NCI-H2107 (cell line): ENCODE data around the gene RASL11B.

Experiments used
- DNase-seq: peaks from one replicate; lab custom pipeline; 2025; lab: John Stamatoyannopoulos, UW

The RASL11B gene

DNA sequence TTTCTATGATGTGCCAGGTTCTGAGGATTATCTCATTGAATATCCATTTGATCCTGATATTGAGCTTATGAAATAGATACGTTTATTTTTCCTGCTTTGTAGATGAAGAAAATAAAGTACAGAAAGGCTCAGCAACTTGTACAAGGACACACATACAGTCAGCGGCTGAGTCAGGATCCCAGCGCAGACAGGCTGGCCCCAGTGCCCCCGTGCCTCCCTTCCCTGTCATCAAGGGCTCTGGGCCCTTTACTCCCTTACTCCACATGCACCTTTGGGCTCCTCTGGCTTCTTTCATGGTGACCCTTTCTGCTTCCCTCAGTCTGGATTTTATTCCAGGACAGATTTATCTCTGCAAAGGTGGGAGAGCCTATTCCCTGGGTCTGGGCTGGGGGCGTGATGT is 12.8 kb downstream of the RASL11B start:
- no peak for DNase-seq

DNA sequence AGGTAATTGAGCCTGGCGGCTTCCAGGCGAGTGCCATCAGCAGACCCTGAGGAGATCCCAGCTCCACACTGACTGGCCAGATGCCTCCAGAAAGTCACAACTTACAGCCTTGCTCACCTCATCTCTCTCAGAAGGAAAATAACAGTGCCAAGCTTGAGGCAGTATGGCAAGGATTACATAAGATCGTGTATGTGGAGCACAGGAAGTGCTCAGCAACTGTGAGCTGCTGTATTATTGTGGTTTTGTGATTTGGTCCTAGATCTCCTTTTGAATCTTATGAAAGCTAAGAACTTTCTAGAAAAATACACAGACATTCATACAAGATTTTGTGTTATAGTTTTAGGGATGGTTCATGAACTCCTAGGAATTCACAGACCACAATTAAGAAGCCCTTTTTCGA is 14.0 kb downstream of the RASL11B start:
- DNase-seq, result no peak

DNA sequence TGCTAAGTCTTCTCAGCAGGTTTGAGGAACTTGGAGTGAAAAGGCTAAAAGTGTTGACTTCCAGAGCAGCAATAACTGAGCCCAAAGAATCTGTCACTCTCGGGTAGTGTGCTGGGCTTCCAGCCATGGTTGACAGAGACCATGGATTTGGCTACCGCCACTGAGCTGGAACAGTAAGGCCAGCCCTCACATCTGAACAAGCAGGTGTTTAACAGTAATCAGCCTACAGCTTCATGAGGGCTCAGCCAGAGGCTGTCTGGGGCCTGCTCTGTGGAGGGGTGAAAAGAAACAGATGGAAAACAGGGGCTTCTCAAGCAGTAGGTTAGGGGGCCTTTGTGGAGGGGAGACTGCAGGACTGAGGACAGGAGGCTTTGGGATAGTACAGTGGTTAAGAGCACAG is 14.9 kb downstream of the RASL11B start:
- no peak for DNase-seq

DNA sequence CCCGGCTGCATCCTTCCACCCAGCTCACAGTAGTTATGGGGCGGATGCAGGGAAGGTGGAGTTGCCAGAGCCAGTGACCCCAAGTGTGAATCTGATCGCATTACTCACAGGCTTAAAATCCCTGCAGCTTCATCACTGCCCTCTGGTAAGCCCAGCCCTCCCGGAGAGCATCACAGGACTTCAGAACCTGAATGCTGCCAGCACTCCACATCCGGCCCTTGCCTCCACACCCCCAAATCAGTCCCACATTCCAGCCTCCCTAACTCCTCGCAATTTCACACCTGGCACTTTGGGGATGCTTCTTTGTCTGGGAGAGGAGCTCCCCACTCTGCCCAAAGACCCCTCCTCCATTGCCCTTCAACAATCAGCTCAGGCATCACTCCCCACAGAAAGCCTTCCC is 15.6 kb downstream of the RASL11B start:
- DNase-seq, result no peak

DNA sequence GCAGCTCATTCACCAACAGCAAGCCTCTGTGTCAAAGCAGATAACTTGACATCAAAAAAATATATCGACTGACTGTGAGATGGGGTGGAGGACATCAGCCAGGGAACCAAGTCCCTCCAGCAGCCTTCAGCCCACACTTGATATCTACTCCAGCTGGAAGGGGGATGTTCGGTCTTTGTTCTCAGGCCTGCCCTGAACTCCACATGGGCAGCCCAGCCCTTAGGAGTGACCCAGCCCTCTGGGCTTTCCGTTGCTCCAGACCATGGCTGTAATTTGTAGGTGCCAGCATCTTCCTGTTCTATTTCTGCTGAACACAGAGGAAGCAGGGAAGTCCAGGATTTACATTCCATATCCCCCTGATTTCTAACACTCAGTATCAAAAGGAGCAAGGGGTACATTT is 17.4 kb downstream of the RASL11B start:
- DNase-seq, result no peak

DNA sequence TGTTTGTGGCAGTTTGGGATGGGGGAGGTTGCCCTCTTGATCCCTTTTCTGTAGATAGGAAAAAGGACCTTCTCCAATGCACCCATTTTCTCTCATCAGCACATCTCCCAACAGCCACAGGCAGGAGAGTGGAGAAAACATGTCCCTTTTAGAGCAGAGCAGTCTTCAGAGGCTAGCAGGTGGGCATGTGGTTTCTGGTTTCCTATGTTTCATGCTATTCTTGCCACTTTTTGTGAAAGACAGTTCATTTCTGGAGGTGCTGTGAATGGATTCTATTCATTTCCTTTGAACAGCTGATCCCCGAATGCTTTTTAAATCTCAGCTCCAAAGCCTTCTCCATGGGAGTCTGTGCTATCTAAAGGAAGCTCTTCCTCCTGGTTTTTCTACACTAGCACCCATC is 18.9 kb downstream of the RASL11B start:
- DNase-seq, result no peak

DNA sequence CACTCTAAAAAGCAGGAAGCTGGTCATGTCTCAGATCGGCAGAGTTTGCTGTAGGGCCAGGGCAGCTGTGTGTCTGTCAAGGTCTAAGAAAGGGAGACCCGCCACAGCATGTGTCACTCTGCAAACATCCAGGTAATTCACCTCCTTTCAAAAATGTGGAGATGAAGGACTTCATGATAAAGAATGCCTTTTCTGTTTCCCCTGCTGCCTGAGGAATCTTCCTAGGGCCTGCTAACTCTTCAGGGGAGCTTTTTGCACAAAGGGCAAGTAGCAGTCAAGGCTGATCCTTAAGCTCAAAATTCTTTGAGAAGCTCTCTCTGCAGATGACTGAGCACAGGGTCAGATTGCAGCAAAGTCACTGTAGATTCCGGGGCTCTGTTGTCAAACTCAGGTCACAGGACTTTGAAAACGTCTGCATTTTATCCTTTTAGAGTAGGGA is 21.1 kb downstream of the RASL11B start:
- no peak for DNase-seq

DNA sequence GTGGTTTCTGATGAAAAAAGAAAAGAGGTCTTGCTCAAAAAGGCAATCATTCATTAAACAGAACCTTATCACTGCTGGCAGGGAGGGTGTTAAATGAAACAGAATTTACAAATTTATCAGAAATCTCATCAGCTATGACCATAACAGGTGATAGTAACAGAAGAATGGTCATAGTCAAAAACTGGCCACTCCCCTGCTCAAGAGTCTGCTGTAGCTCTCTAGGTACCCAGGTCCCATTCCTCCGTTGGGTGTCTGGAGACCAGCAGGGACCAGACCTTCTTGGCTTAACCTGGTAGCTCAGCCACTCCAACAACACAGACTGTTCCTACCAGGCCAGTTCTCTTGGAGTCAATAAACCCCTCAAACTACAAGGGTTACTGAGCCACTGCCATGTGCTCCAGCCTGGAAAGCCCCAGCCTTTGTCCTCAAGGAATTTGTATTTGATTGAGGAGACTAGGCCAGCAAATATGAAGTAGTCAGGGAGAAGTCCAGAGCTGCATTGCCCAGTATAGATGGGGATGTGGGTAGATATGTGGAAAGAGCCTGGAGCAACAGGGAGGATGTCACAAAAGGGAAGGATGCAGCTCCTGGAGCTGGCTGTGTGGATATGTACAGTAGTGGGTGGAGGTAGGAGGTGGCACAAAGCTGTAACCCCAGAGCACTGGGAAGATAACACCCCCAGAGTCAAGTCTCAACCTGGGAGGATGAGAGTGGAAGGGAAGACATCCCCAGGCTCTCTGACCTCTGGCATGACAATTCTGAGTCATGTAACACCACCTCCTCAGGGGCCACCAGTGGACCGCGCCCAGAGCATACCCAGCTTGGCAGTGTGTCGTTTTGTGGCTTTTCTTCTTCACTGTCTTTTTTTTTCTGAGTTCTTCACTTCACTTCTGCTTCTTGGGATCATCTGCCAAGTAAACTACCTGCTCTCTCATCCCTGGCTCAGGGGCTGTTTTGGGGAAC is 21.9 kb downstream of the RASL11B start:
- no peak for DNase-seq

DNA sequence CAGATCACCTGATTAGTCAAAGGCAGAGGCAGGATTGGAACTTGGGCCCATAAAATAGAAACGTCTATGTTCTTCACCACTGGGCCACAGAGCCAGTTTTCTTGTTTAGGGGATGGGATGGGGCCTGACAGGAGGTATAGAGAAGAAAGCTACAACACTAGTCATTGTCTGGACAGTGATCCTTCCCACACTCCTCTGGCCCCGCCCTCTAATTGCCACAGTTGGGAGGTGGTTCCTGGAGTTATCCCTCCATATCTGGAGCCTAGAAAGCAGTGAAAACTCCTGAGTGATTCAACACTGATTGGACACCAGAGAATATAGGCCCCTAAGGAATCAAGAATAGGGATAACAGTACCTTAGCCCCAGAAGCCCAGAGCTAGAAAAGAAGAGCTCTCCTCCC is 22.9 kb downstream of the RASL11B start:
- DNase-seq, result no peak

DNA sequence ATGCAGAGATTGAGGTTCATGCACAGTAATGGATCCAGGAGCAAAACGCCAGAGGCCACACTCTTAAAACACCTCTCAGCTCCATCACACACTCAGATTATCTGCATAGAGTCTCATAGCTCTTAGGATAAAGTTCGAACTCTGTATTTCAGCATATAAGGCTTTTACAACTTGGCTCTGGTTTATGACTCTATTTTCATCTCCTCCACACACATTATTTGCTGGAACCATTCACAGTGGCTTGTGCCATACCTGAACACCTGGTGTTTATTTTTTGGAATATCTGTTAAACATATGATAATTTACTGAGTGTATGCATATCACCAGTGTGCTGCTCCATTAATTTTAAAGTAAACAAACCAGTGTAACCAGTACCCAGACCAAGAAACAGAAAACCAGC is 27.2 kb downstream of the RASL11B start:
- no peak for DNase-seq

DNA sequence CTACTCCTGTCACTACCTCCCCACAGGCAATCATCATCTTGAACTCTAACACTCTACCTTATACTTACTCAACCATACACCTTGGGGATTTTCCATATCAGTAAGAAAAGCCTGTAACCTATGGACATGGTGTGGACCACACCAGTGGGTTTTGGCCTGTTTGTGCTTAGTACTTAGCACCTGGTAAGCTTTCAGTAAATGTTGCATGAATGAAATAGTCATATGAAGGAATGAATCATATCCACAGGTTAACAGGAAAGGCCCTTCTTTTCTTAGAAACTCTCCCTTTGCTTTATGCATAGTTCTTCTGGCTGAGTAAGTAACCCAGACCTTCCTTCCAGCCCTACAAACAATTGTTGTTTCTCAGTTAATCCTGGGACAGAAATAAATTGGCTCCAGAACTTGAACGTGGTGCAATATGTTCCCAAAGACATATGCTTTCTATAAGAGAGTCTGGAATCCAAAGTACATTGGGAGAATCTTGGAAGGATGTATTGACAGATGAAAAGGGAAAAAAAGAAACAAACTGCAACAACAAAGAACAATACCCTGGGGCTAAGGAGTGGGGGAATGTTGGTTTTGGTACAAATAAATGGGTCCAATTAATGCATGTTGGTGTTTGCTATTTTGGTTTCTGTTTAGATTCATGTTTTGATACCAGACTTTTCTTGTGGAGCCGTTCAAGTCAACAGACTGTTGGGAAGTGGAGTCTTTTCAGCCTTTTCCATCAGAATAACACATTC is 27.8 kb downstream of the RASL11B start:
- DNase-seq, result no peak

DNA sequence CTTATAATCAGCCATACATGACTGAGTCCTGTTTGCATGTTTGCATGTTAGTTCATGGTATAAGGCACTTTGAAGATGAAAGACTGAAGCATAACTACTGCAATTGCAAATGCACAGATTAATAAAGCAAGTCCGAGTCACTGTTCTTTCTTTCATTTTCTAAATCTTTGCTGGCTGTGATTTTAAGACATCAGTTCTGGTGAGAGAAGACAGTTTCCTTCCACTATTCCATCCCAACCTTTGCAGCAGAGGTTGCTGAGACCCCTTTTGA is 28.3 kb downstream of the RASL11B start:
- no peak for DNase-seq

DNA sequence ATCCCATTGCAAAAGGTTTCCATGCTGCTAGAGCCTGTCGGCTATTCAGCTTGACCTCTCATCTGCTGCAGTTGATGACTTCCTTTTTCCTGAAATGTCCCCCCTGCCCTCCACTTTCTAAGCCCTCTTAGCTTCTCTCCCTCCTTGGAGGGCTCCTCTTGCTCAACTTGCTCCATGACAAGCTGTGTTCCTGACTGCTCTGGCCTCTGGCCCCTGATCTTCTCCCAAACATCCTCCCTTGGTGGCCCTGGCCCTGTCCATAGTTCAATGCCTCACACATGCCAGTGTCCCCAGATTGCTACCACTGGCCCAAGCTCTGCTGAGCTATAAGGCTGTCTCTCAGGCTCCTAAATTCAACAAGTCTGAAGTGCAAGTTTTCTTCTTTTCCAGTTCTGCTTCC is 29.6 kb downstream of the RASL11B start:
- no peak for DNase-seq

DNA sequence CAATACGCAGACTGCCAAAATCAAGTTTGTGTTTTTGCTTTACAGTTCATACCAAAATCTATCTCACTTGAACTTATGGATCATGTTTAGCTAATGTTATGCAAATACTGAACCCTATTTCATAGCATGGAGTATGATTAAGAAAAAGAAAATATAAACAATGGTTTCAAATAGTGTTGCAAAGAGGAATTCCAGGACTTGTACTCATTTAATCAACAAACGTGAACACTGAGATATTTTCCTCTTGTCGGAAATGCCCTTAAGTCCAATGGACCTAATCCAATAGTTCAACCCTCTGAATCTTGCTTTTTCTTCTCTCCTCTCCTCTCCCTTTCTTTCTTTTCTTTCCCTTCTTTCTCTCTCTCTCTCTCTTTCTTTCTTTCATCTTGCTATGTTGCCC is 30.8 kb downstream of the RASL11B start:
- DNase-seq, result no peak

DNA sequence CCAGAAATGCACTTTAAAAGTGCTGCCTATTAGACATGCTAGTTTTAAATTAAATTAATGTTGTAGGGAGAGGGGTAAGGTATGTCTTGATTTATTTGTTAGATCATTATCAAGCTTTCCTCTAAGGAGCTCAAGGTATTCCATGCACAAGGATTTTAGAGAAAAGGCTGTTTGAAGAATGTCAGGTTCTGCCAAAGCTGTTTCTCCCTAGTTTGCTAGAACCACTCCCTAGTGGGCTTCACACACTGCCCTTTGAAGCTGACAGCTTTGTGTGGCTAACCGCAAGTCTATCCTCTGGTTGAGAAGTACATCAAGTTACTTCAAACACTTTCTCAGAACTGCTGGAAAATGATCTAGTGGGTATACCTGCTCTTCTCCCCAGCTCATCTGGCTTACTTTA is 32.3 kb downstream of the RASL11B start:
- no peak for DNase-seq

DNA sequence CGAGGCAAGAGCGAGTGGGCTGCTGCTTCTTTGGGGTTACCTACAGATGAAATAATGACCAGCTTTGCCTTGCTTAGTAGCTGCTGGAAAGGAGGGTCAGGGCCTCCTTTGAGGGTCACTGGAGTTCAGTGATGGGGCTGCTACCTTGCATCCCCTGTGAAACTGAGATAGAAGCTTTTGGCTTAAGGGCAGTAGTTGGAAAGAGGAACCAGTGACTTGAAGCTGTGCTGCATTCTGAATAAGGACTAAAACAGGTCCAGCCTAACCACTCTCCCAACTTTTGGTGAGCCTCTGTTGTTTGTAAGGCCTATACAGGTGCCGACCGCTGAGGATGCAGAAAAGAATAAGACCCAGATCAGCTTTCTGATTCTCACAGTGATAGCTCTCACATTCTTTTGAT is 41.2 kb downstream of the RASL11B start:
- DNase-seq, result no peak

DNA sequence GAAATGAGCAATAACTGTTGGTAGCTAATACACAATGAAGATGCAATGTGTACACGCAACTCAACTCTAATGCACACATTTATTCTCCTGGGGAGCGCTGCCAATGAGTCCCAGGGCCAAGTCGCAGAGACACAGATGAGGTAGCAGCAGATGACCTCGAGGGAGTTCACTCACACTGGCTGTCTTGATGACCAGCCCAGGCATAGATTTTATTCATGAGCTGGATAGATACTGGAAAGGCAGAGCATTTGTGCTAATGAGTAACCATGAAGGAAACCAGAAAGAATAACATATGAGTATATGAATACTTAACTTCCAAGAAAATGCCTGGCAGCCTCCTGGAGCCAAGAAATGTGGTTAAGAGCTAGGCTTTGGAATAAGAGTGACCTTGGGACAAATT is 42.3 kb downstream of the RASL11B start:
- DNase-seq, result no peak

DNA sequence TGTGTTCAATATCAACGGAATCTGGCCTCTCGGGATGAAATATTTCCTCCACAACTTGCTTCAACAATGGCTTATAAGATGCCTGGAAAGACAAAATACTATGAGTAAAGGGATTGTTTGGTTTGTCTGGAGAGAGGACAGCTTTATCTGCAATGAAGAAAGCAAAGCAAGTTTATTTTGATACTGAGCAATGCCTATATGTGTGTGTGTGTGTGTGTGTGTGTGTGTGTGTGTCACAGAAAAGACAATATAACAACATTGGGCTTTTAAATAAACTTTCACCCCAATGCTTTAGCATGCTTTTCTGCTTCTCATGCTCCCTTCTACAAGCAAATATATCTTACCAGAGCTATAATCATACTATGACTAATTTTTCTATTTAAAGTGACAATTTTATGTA is 45.4 kb downstream of the RASL11B start:
- no peak for DNase-seq

DNA sequence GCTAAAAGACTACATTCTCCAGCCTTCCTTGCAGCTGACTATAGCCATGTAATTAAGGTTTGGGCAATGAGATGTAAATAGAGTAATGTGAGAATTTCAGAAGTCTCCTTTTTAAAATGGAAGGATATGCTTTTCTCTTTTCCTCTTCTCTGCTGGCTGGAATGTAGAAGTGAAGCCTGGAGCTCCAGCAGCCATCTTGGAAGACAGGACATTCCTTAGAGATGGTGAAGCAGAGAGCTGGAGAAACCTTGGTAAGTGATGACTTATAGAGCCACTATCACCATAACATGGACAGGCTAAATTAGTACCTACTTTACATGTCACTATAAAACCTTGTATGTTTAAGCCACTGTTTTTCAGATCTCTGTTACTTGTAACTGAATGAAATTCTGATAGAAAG is 48.0 kb downstream of the RASL11B start:
- no peak for DNase-seq

DNA sequence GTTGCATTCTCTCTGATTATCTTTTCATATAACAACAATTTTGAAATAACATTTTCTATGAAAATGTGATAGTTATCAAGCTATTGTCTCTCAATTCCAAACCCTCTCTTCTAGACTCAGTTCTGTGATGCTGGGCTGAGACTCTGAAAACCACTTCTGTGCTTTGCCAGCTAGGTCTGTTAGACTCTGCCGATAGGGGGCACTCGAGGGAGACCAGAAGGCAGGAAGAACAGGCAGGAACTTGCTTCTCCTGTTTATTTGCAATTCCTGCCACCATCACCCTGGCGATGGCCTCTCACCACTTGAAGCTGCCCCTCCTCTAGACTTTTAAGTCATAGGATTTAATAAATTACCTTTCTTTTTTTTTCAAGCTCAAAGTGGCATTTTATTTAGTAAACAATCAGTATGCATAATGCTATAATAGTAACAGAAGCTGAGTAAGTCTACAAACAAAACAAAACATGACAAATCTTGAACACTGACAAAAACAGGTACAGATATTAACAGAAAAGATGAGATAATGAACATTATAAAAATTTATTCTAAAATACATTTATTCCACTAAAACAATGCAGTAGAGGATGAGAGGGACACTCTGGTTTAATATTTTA is 49.7 kb downstream of the RASL11B start:
- DNase-seq, result peak; percentile 9

DNA sequence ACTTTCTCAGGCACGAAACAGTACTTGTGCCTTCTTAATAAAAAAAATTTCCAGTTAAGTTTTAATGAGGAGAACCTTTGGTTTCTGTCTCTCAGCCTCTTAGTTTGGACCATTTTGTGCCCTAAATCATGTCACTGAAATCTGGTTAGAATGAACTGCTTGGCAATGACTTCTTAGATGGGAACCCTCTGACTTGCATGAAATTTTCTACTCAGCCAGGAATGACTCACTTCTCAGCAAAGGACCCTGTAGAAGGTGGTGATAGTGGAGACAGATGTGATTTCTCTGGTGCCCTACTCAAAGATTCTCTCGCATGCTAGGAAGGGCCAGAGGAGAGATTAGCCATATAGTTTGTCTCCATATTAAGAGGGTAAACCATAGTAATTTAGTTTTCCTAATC is 50.5 kb downstream of the RASL11B start:
- no peak for DNase-seq

DNA sequence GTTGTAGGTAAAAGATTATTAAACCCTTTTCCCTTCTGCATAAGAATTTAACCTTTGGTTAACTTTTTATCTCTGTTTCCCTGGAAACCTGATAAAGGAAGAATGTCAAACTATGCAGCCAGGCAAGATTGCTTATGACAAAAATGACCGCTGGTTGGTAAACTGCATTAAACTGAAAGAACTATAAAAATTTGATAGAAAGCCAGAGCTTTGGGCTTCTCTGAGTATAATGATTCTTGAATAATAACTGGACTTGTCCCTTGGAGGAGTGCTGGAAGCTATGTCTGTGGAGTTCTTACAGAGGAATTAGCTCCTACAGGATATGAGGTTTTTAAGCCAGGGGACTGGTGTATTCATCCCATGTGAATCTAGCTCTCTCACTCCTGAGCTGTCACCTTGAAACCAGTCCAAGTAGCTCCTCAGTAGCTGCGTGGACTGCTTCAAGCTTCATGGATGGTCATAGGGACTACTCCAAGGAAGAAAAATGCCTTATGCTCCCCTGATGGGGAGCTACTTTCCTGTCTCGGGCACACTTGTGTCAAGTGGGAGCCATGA is 52.0 kb downstream of the RASL11B start:
- no peak for DNase-seq

DNA sequence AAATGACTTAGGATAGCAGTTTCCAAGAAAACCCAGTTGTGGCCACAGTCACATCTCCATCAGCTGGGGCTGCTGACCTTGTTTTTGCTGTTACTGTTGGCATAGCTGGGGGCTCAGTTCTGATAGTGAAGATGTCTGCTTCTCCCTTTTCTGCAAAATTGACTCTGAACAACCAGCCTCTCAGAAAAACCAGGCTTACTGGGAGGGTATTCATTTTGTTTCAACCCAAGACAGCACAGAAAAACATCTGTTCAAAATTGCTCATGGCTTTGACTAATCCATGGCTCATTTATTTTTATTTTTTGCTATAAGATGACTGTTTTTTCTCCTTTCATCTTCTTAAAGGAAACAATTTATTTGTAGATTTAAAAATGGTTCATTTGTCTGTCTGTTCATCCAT is 53.1 kb downstream of the RASL11B start:
- no peak for DNase-seq
